Endothelial cell (in vitro differentiated cells): ENCODE measurements around the gene ANKAR. TPM values are rescaled to one million over a fixed set of nuclear protein-coding genes. Genes with fewer than 3 reads are reported as not detected.

Source experiments
- DNase-seq: peaks from one replicate; pipeline ENCODE4 v3.0.0; 2021; ENCODE audit warnings: low spot score
- H3K27ac Mint-ChIP-seq: one replicate; pipeline ENCODE4 v1.8.0; 2021; ENCODE audit warnings: mixed read lengths, inconsistent platforms; ENCODE audit not compliant: unreplicated experiment
- H3K27me3 Mint-ChIP-seq: one replicate; pipeline ENCODE4 v1.8.0; 2021; ENCODE audit warnings: mild to moderate bottlenecking, moderate library complexity, mixed read lengths, inconsistent platforms; ENCODE audit not compliant: unreplicated experiment
- H3K36me3 Mint-ChIP-seq: one replicate; pipeline ENCODE4 v1.8.0; 2021; ENCODE audit warnings: mild to moderate bottlenecking, low read depth, mixed read lengths, inconsistent platforms; ENCODE audit not compliant: unreplicated experiment
- H3K4me1 Mint-ChIP-seq: one replicate; pipeline ENCODE4 v1.8.0; 2021; ENCODE audit warnings: mild to moderate bottlenecking, mixed read lengths, inconsistent platforms; ENCODE audit not compliant: unreplicated experiment
- H3K4me3 Mint-ChIP-seq: one replicate; pipeline ENCODE4 v1.8.0; 2021; ENCODE audit warnings: mild to moderate bottlenecking, mixed read lengths, inconsistent platforms; ENCODE audit not compliant: unreplicated experiment
- H3K9me3 Mint-ChIP-seq: one replicate; pipeline ENCODE4 v1.8.0; 2021; ENCODE audit warnings: mixed read lengths, inconsistent platforms; ENCODE audit not compliant: unreplicated experiment
- CTCF ChIP-seq: fragments of 200-600 bp; sonication (generic); IDR thresholded peaks from one replicate; pipeline ENCODE4 v1.5.0; 2021; ENCODE audit warnings: antibody characterized with exemption; ENCODE audit not compliant: unreplicated experiment
- total RNA-seq: library from RNA; stranded (reverse); fragmentation: NEBNext Ultra II Directional; extraction: Animal tissue kit (Norgen Biotek cat#: 25700); gene quantifications from one replicate; pipeline ENCODE4 v1.2.1, GENCODE V29; 2021; ENCODE audit not compliant: unreplicated experiment

Gene ANKAR
- total RNA-seq, 1 donor from 2014 or later, result 8.5 TPM

GRCh38 chr2:189639007-189639609 lies 35.4 kb upstream of the ANKAR start:
- H3K27me3 Mint-ChIP-seq, result no peaks in the 10 kb centered on the region
- H3K9me3 Mint-ChIP-seq, result no peaks in the 10 kb centered on the region
- DNase-seq, result no peak
- H3K4me1 Mint-ChIP-seq, result peaks cover 9% of the 10 kb centered on the region
- TF ChIP-seq CTCF, result no peak
- no peaks in the 10 kb centered on the region for H3K36me3 Mint-ChIP-seq
- no peak overlapping the region for H3K4me3 Mint-ChIP-seq
- H3K27ac Mint-ChIP-seq, result no peak overlapping the region

- Mint-ChIP-seq H3K27ac (no peak overlapping the region), H3K4me1 (peaks cover 9% of the 10 kb centered on the region)
- no peak for DNase-seq
Measured at GRCh38 chr2:189641002-189641401, 33.5 kb upstream of the ANKAR start.

GRCh38 chr2:189641590-189641989 lies 32.9 kb upstream of the ANKAR start:
- Mint-ChIP-seq H3K27ac (peak overlapping the region; percentile 44), H3K36me3 (no peaks in the 10 kb centered on the region)
- DNase-seq, result no peak

More at GRCh38 chr2:189641002-189641401, 33.5 kb upstream of the ANKAR start:
- no peaks in the 10 kb centered on the region for H3K9me3 Mint-ChIP-seq
- H3K27me3 Mint-ChIP-seq, result no peaks in the 10 kb centered on the region
- TF ChIP-seq CTCF, result no peak
- no peaks in the 10 kb centered on the region for H3K36me3 Mint-ChIP-seq
- no peak overlapping the region for H3K4me3 Mint-ChIP-seq

GRCh38 chr2:189646521-189646920 lies 27.9 kb upstream of the ANKAR start:
- peaks cover 3% of the 10 kb centered on the region for H3K4me1 Mint-ChIP-seq
- TF ChIP-seq CTCF, result no peak
- H3K9me3 Mint-ChIP-seq, result no peaks in the 10 kb centered on the region
- H3K27me3 Mint-ChIP-seq, result no peaks in the 10 kb centered on the region
- no peak overlapping the region for H3K4me3 Mint-ChIP-seq
- H3K36me3 Mint-ChIP-seq, result no peaks in the 10 kb centered on the region
- no peak for DNase-seq
- no peak overlapping the region for H3K27ac Mint-ChIP-seq

More at GRCh38 chr2:189641590-189641989, 32.9 kb upstream of the ANKAR start:
- H3K27me3 Mint-ChIP-seq, result no peaks in the 10 kb centered on the region
- H3K9me3 Mint-ChIP-seq, result no peaks in the 10 kb centered on the region
- H3K4me1 Mint-ChIP-seq, result peaks cover 9% of the 10 kb centered on the region
- TF ChIP-seq CTCF, result no peak
- H3K4me3 Mint-ChIP-seq, result no peak overlapping the region

DNA sequence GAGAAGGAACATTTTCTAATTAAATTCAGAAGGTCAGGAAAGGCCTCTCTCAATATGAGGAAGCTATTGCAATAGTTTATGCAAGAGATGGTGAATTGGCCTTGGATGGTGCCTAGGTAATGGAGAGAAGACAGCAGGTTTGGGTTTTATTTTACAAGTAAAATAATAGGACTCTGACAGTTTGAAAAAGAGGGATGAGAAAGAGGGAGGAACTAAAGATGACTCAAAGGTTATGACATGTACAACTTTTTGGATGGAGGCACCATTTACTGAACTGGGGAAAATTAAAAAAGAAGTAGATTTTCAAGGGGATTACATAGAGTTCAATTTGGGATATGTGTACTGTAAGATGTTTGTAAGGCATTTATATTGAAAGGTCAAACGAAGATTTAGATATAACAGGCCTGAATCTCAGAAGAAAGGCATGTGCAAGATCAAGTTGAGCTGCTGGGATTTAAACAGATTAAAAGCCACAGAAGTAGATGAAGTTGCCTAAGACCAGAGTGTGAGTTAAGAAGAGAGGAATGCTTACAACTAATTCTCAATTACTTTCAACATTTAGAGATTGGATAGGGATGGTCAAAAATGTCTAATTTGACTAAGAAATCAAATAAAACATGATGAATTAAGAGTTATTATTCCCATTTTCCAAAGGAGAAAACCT lies 25.5 kb upstream of the ANKAR start:
- Mint-ChIP-seq H3K4me1 (no peaks in the 10 kb centered on the region), H3K27me3 (peaks cover 2% of the 10 kb centered on the region), H3K4me3 (no peak overlapping the region), H3K36me3 (peaks cover 8% of the 10 kb centered on the region), H3K27ac (no peak overlapping the region), H3K9me3 (peaks cover 6% of the 10 kb centered on the region)
- TF ChIP-seq CTCF, result no peak
- no peak for DNase-seq
